Measurements from ENCODE around the gene RANBP17. TPM values are rescaled to one million over a fixed set of nuclear protein-coding genes. Genes with fewer than 3 reads are reported as not detected.

RANBP17 gene
- total and polyA plus RNA-seq, 2 donors (not counting 1 experiment from before 2014, with no cell fraction given), result not detected

DNA sequence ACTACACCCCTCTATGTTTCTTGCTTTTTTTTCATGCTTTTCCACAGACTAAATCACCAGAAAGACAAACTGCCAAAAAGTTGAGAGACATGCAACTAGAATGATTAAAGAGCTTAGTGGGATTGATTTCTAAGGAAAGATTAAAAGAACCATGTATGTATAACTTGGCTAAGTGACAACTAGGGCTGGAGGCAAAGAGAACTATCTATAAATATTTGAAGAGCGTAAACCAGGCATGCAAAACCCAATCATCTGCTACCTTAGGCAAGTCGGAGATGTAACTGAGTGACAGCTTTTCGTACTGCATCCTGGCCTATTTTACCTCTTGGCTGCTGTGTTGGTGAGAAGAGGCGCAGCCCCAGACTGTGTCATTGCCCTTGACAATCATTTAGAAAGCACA is 326.2 kb downstream of the RANBP17 start:
- Mint-ChIP-seq H3K4me3 (no peak overlapping the region), H3K27ac (no peak overlapping the region), H3K27me3 (no peaks in the 10 kb centered on the region), H3K9me3 (ENCODE audit: insufficient read depth) (no peaks in the 10 kb centered on the region), H3K4me1 (no peaks in the 10 kb centered on the region)
- Histone ChIP-seq H3K36me3 (replicated peaks in 1 of 2; ENCODE audit: control extremely low read depth in 1 of 2, control insufficient read depth in 1 of 2, extremely low read depth in 1 of 2, insufficient read depth in 2 of 2, low read length in 1 of 2) (no peaks in the 10 kb centered on the region), H4K20me1 (ENCODE audit: control insufficient read depth, insufficient read depth, low read length, poor library complexity, severe bottlenecking) (no peaks in the 10 kb centered on the region), H2AFZ (ENCODE audit: insufficient read depth, low read depth, low read length, poor library complexity, severe bottlenecking) (no peak overlapping the region), H3K27ac (ENCODE audit: low read length in 2 of 2) (no peak overlapping the region), H3K79me2 (ENCODE audit: control insufficient read depth, insufficient read depth, low read length) (no peaks in the 10 kb centered on the region), H3K9ac (ENCODE audit: low read length) (no peak overlapping the region), H3K4me3 (ENCODE audit: control extremely low read depth in 1 of 5, extremely low read depth in 1 of 5, insufficient read depth in 1 of 5, low read depth in 2 of 5, low read length in 4 of 5) (no peak overlapping the region), H3K27me3 (replicated peaks in 1 of 4; ENCODE audit: control extremely low read depth in 1 of 4, control insufficient read depth in 3 of 4, insufficient read depth in 4 of 4, low read length in 3 of 4) (peaks cover 0 to 4% (median 0%) of the 10 kb centered on the region in 4 experiments), H3K4me1 (ENCODE audit: control insufficient read depth in 2 of 2, insufficient read depth in 2 of 2, low read length in 2 of 2) (no peaks in the 10 kb centered on the region), H3K9me3 (ENCODE audit: control extremely low read depth in 1 of 3, control insufficient read depth in 2 of 3, insufficient read depth in 1 of 3, low read length in 2 of 3) (no peaks in the 10 kb centered on the region), H3K4me2 (replicated peaks; ENCODE audit: low read depth, low read length, poor library complexity, severe bottlenecking) (no peak overlapping the region)
- DNase-seq (no peak), ATAC-seq (ENCODE audit: low read depth) (no peak)
- TF ChIP-seq, protein P1, sequence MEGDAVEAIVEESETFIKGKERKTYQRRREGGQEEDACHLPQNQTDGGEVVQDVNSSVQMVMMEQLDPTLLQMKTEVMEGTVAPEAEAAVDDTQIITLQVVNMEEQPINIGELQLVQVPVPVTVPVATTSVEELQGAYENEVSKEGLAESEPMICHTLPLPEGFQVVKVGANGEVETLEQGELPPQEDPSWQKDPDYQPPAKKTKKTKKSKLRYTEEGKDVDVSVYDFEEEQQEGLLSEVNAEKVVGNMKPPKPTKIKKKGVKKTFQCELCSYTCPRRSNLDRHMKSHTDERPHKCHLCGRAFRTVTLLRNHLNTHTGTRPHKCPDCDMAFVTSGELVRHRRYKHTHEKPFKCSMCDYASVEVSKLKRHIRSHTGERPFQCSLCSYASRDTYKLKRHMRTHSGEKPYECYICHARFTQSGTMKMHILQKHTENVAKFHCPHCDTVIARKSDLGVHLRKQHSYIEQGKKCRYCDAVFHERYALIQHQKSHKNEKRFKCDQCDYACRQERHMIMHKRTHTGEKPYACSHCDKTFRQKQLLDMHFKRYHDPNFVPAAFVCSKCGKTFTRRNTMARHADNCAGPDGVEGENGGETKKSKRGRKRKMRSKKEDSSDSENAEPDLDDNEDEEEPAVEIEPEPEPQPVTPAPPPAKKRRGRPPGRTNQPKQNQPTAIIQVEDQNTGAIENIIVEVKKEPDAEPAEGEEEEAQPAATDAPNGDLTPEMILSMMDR (IDR thresholded peaks at IDR 0.05), result no peak
- TF ChIP-seq EZH2 (IDR thresholded peaks at IDR 0.05; ENCODE audit: borderline replicate concordance, insufficient read depth, low read depth, low read length, poor library complexity, severe bottlenecking), result no peak
- CTCF ChIA-PET, result no interaction called here
- intact Hi-C loops (cut with micrococcal nuclease), result no loop called here
- WGBS (ENCODE audit: insufficient coverage), result 96% methylated on average over 4 of the region's 4 CpGs
- POLR2A ChIA-PET, result no interaction called here

DNA sequence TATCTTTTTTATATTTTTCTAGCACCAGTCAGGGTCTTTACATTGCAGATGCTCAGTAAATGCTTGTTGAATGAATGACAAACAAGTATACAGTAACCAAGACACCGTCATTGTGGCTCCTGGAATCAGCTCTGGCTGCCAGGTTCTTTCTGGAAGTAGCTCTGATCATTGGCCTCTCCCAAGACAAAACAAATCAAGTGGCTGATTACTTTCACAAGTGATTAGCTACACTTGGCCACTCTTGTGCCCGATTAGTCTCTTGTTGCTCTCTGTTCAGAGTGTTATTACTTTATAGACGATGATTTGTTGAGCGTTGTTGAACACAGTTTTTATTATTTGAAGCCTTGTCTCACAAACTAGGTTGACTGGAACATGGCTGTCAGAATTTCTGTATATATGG is 327.6 kb downstream of the RANBP17 start:
- no peak for TF ChIP-seq EZH2 (IDR thresholded peaks at IDR 0.05; ENCODE audit: borderline replicate concordance, insufficient read depth, low read depth, low read length, poor library complexity, severe bottlenecking)
- TF ChIP-seq, protein P1 (IDR thresholded peaks at IDR 0.05), result no peak

More for the DNA sequence above, 327.6 kb downstream of the RANBP17 start:
- Histone ChIP-seq H3K27ac (ENCODE audit: low read length in 2 of 2) (no peak overlapping the region), H3K27me3 (replicated peaks in 1 of 4; ENCODE audit: control extremely low read depth in 1 of 4, control insufficient read depth in 3 of 4, insufficient read depth in 4 of 4, low read length in 3 of 4) (peaks cover 0 to 4% (median 0%) of the 10 kb centered on the region in 4 experiments), H3K36me3 (replicated peaks in 1 of 2; ENCODE audit: control extremely low read depth in 1 of 2, control insufficient read depth in 1 of 2, extremely low read depth in 1 of 2, insufficient read depth in 2 of 2, low read length in 1 of 2) (no peaks in the 10 kb centered on the region), H3K4me2 (replicated peaks; ENCODE audit: low read depth, low read length, poor library complexity, severe bottlenecking) (no peak overlapping the region), H3K4me1 (ENCODE audit: control insufficient read depth in 2 of 2, insufficient read depth in 2 of 2, low read length in 2 of 2) (no peaks in the 10 kb centered on the region), H3K4me3 (ENCODE audit: control extremely low read depth in 1 of 5, extremely low read depth in 1 of 5, insufficient read depth in 1 of 5, low read depth in 2 of 5, low read length in 4 of 5) (no peak overlapping the region), H3K79me2 (ENCODE audit: control insufficient read depth, insufficient read depth, low read length) (no peaks in the 10 kb centered on the region), H3K9ac (ENCODE audit: low read length) (no peak overlapping the region), H2AFZ (ENCODE audit: insufficient read depth, low read depth, low read length, poor library complexity, severe bottlenecking) (no peak overlapping the region), H4K20me1 (ENCODE audit: control insufficient read depth, insufficient read depth, low read length, poor library complexity, severe bottlenecking) (no peaks in the 10 kb centered on the region), H3K9me3 (ENCODE audit: control extremely low read depth in 1 of 3, control insufficient read depth in 2 of 3, insufficient read depth in 1 of 3, low read length in 2 of 3) (no peaks in the 10 kb centered on the region)
- Mint-ChIP-seq H3K27ac (no peak overlapping the region), H3K4me3 (no peak overlapping the region), H3K4me1 (no peaks in the 10 kb centered on the region), H3K27me3 (no peaks in the 10 kb centered on the region), H3K9me3 (ENCODE audit: insufficient read depth) (no peaks in the 10 kb centered on the region)
- WGBS (ENCODE audit: insufficient coverage), result 98% methylated on average over 4 of the region's 4 CpGs
- DNase-seq, result no peak
- ATAC-seq (ENCODE audit: low read depth), result no peak
- ChIA-PET POLR2A (no interaction called here), CTCF (no interaction called here)
- intact Hi-C loops (cut with micrococcal nuclease), result no loop called here
